WTC11 (cell line): ENCODE data around the gene MEGF11. TPM values are rescaled to one million over a fixed set of nuclear protein-coding genes. Genes with fewer than 3 reads are reported as not detected.

ENCODE experiments used
- ATAC-seq: fragments of 200-7000 bp; cut with Tn5 transposase; 2 replicates; pipeline ENCODE4 v1.10.0; 2021; ENCODE audit warnings: mild to moderate bottlenecking, moderate library complexity
- CTCF ChIA-PET: fragments of 300-600 bp; sonication (Branson Sonifier 250); formaldehyde crosslinking; loops from one replicate; lab custom pipeline; 2021; ENCODE audit warnings: antibody characterized with exemption; lab: Charles Lee
- POLR2A ChIA-PET: fragments of 350-600 bp; sonication (Branson Sonifier 250); formaldehyde crosslinking; loops from one replicate; lab custom pipeline; 2021; ENCODE audit warnings: antibody characterized with exemption; lab: Charles Lee
- DNase-seq: peaks from one replicate; pipeline ENCODE4 v3.0.0; 2021; ENCODE audit warnings: low spot score
- H3K27ac Mint-ChIP-seq: 2 replicates; pipeline ENCODE4 v1.8.0; 2021; ENCODE audit warnings: mixed read lengths
- H3K27me3 Mint-ChIP-seq: 2 replicates; pipeline ENCODE4 v1.8.0; 2021; ENCODE audit warnings: low read depth, mild to moderate bottlenecking, moderate library complexity, mixed read lengths
- H3K36me3 Mint-ChIP-seq: 2 replicates; pipeline ENCODE4 v1.8.0; 2021; ENCODE audit warnings: mixed read lengths
- H3K4me1 Mint-ChIP-seq: 2 replicates; pipeline ENCODE4 v1.8.0; 2022; ENCODE audit warnings: mixed read lengths
- H3K4me3 Mint-ChIP-seq: 2 replicates; pipeline ENCODE4 v1.8.0; 2021; ENCODE audit warnings: mild to moderate bottlenecking, moderate library complexity, mixed read lengths
- H3K9me3 Mint-ChIP-seq: 2 replicates; pipeline ENCODE4 v1.8.0; 2021; ENCODE audit warnings: mixed read lengths
- GRHL2 ChIP-seq: fragments of 250-450 bp; sonication (Bioruptor Pico); IDR thresholded peaks from 2 replicates; pipeline ENCODE4 v1.8.0; 2022; ENCODE audit warnings: mild to moderate bottlenecking, moderate library complexity; ENCODE audit not compliant: insufficient replicate concordance, severe bottlenecking
- NR1H2 ChIP-seq: sonication (generic); formaldehyde crosslinking; IDR thresholded peaks from 2 replicates; pipeline ENCODE4 v1.9.0; 2021; ENCODE audit warnings: mild to moderate bottlenecking, moderate library complexity, missing genetic modification reagents
- NR3C1 ChIP-seq: sonication (generic); formaldehyde crosslinking; conservative IDR thresholded peaks from 2 replicates; pipeline ENCODE4 v1.8.1; 2023; ENCODE audit warnings: low read depth, mild to moderate bottlenecking, missing genetic modification reagents
- SOX15 ChIP-seq: fragments of 250-450 bp; sonication (Bioruptor Pico); IDR thresholded peaks from 2 replicates; pipeline ENCODE4 v1.9.0; 2021; ENCODE audit warnings: mild to moderate bottlenecking
- TEAD1 ChIP-seq: sonication (generic); formaldehyde crosslinking; IDR thresholded peaks from 2 replicates; pipeline ENCODE4 v1.8.0; 2022; ENCODE audit warnings: mild to moderate bottlenecking, missing genetic modification reagents
- ZNF138 ChIP-seq: sonication (generic); formaldehyde crosslinking; conservative IDR thresholded peaks from 2 replicates; pipeline ENCODE4 v1.8.1; 2022; ENCODE audit warnings: mild to moderate bottlenecking, moderate library complexity, missing genetic modification reagents
- ZNF232 ChIP-seq: sonication (generic); formaldehyde crosslinking; IDR thresholded peaks from 2 replicates; pipeline ENCODE4 v1.8.0; 2022; ENCODE audit warnings: mild to moderate bottlenecking, missing genetic modification reagents
- ZNF423 ChIP-seq: fragments of 250-450 bp; sonication (Bioruptor Pico); IDR thresholded peaks from 2 replicates; pipeline ENCODE4 v2.1.2; 2022; ENCODE audit warnings: mild to moderate bottlenecking, moderate library complexity
- total RNA-seq: library from RNA; stranded (reverse); gene quantifications from 3 replicates; pipeline ENCODE4 v1.2.3, GENCODE V29; 2021
- TF ChIP-seq, protein P1 (sequence below): fragments of 200-600 bp; IDR thresholded peaks from 2 replicates; pipeline ENCODE4 v1.8.0; 2022; ENCODE audit warnings: antibody characterized with exemption
- TF ChIP-seq, protein P2 (sequence below): sonication (generic); formaldehyde crosslinking; IDR thresholded peaks from 2 replicates; pipeline ENCODE4 v1.8.1; 2023; ENCODE audit warnings: mild to moderate bottlenecking, missing genetic modification reagents, moderate library complexity
- TF ChIP-seq, protein P3 (sequence below): sonication (generic); formaldehyde crosslinking; IDR thresholded peaks from 2 replicates; pipeline ENCODE4 v1.8.0; 2022; ENCODE audit warnings: mild to moderate bottlenecking, missing genetic modification reagents
- TF ChIP-seq, protein P4 (sequence below): sonication (generic); formaldehyde crosslinking; IDR thresholded peaks from 2 replicates; pipeline ENCODE4 v1.8.1; 2022; ENCODE audit warnings: missing genetic modification reagents, borderline replicate concordance
- TF ChIP-seq, protein P5 (sequence below): sonication (generic); formaldehyde crosslinking; IDR thresholded peaks from 2 replicates; pipeline ENCODE4 v1.8.0; 2022; ENCODE audit warnings: mild to moderate bottlenecking, missing genetic modification reagents
- TF ChIP-seq, protein P6 (sequence below): fragments of 250-450 bp; sonication (Bioruptor Pico); IDR thresholded peaks from 2 replicates; pipeline ENCODE4 v1.9.0; 2021; ENCODE audit warnings: mild to moderate bottlenecking
- TF ChIP-seq, protein P7 (sequence below): sonication (generic); formaldehyde crosslinking; IDR thresholded peaks from 2 replicates; pipeline ENCODE4 v1.8.1; 2022; ENCODE audit warnings: mild to moderate bottlenecking, moderate library complexity, missing genetic modification reagents
- TF ChIP-seq, protein P8 (sequence below): fragments of 250-450 bp; sonication (Bioruptor Pico); IDR thresholded peaks from 2 replicates; pipeline ENCODE4 v1.9.0; 2021; ENCODE audit warnings: mild to moderate bottlenecking

The MEGF11 gene
- total RNA-seq, 1 experiment from 2014 or later, result 3.3 TPM

DNA sequence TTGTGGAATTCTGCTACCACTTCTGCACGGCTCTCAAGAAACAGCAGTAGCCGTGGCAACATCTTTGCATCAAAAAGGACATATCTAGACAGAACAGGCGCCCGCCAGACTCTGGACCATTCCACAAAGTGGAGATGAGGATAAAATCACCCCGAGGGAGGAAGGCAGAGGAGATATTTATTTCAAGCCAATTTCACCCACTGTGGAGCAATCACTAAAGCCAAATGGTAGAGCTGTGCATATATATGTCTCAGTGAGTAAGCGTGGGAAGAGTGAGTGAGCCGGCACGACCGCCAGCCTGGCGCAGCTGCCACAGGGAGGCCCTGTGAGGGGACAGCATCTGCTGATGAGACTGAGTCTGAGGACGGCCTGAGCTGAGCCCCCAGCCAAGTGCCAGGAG lies 111.3 kb downstream of the MEGF11 start:
- ATAC-seq (no peak), DNase-seq (no peak)
- ChIA-PET CTCF (interaction anchor here (0.5 to 3.5 kb wide), 4 partner anchors 9 to 1238 kb away, joined by 4 to 14 read pairs (median 6); no protein-coding TSS in a partner anchor), POLR2A (no interaction called here)
- Mint-ChIP-seq H3K9me3 (no peaks in the 10 kb centered on the region), H3K4me3 (no peak overlapping the region), H3K36me3 (no peaks in the 10 kb centered on the region)
- TF ChIP-seq NR3C1 (CRISPR knock-in tag) (no peak), ZNF423 (no peak), TEAD1 (CRISPR knock-in tag) (no peak), SOX15 (CRISPR knock-in tag) (no peak), NR1H2 (no peak), GRHL2 (CRISPR knock-in tag) (no peak), ZNF138 (CRISPR knock-in tag) (no peak), ZNF232 (CRISPR knock-in tag) (no peak)
- TF ChIP-seq, protein P1, sequence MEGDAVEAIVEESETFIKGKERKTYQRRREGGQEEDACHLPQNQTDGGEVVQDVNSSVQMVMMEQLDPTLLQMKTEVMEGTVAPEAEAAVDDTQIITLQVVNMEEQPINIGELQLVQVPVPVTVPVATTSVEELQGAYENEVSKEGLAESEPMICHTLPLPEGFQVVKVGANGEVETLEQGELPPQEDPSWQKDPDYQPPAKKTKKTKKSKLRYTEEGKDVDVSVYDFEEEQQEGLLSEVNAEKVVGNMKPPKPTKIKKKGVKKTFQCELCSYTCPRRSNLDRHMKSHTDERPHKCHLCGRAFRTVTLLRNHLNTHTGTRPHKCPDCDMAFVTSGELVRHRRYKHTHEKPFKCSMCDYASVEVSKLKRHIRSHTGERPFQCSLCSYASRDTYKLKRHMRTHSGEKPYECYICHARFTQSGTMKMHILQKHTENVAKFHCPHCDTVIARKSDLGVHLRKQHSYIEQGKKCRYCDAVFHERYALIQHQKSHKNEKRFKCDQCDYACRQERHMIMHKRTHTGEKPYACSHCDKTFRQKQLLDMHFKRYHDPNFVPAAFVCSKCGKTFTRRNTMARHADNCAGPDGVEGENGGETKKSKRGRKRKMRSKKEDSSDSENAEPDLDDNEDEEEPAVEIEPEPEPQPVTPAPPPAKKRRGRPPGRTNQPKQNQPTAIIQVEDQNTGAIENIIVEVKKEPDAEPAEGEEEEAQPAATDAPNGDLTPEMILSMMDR, result no peak
- TF ChIP-seq, protein P2, sequence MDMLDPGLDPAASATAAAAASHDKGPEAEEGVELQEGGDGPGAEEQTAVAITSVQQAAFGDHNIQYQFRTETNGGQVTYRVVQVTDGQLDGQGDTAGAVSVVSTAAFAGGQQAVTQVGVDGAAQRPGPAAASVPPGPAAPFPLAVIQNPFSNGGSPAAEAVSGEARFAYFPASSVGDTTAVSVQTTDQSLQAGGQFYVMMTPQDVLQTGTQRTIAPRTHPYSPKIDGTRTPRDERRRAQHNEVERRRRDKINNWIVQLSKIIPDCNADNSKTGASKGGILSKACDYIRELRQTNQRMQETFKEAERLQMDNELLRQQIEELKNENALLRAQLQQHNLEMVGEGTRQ, result no peak
- TF ChIP-seq, protein P3, sequence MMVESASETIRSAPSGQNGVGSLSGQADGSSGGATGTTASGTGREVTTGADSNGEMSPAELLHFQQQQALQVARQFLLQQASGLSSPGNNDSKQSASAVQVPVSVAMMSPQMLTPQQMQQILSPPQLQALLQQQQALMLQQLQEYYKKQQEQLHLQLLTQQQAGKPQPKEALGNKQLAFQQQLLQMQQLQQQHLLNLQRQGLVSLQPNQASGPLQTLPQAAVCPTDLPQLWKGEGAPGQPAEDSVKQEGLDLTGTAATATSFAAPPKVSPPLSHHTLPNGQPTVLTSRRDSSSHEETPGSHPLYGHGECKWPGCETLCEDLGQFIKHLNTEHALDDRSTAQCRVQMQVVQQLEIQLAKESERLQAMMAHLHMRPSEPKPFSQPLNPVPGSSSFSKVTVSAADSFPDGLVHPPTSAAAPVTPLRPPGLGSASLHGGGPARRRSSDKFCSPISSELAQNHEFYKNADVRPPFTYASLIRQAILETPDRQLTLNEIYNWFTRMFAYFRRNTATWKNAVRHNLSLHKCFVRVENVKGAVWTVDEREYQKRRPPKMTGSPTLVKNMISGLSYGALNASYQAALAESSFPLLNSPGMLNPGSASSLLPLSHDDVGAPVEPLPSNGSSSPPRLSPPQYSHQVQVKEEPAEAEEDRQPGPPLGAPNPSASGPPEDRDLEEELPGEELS (CRISPR knock-in tag), result no peak
- TF ChIP-seq, protein P4, sequence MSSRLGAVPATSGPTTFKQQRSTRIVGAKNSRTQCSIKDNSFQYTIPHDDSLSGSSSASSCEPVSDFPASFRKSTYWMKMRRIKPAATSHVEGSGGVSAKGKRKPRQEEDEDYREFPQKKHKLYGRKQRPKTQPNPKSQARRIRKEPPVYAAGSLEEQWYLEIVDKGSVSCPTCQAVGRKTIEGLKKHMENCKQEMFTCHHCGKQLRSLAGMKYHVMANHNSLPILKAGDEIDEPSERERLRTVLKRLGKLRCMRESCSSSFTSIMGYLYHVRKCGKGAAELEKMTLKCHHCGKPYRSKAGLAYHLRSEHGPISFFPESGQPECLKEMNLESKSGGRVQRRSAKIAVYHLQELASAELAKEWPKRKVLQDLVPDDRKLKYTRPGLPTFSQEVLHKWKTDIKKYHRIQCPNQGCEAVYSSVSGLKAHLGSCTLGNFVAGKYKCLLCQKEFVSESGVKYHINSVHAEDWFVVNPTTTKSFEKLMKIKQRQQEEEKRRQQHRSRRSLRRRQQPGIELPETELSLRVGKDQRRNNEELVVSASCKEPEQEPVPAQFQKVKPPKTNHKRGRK, result no peak
- TF ChIP-seq, protein P5, sequence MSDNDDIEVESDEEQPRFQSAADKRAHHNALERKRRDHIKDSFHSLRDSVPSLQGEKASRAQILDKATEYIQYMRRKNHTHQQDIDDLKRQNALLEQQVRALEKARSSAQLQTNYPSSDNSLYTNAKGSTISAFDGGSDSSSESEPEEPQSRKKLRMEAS, result no peak
- TF ChIP-seq, protein P6, sequence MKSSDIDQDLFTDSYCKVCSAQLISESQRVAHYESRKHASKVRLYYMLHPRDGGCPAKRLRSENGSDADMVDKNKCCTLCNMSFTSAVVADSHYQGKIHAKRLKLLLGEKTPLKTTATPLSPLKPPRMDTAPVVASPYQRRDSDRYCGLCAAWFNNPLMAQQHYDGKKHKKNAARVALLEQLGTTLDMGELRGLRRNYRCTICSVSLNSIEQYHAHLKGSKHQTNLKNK, result no peak
- TF ChIP-seq, protein P7, sequence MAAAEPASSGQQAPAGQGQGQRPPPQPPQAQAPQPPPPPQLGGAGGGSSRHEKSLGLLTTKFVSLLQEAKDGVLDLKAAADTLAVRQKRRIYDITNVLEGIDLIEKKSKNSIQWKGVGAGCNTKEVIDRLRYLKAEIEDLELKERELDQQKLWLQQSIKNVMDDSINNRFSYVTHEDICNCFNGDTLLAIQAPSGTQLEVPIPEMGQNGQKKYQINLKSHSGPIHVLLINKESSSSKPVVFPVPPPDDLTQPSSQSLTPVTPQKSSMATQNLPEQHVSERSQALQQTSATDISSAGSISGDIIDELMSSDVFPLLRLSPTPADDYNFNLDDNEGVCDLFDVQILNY (CRISPR knock-in tag), result no peak
- TF ChIP-seq, protein P8, sequence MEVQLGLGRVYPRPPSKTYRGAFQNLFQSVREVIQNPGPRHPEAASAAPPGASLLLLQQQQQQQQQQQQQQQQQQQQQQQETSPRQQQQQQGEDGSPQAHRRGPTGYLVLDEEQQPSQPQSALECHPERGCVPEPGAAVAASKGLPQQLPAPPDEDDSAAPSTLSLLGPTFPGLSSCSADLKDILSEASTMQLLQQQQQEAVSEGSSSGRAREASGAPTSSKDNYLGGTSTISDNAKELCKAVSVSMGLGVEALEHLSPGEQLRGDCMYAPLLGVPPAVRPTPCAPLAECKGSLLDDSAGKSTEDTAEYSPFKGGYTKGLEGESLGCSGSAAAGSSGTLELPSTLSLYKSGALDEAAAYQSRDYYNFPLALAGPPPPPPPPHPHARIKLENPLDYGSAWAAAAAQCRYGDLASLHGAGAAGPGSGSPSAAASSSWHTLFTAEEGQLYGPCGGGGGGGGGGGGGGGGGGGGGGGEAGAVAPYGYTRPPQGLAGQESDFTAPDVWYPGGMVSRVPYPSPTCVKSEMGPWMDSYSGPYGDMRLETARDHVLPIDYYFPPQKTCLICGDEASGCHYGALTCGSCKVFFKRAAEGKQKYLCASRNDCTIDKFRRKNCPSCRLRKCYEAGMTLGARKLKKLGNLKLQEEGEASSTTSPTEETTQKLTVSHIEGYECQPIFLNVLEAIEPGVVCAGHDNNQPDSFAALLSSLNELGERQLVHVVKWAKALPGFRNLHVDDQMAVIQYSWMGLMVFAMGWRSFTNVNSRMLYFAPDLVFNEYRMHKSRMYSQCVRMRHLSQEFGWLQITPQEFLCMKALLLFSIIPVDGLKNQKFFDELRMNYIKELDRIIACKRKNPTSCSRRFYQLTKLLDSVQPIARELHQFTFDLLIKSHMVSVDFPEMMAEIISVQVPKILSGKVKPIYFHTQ, result no peak
- TF ChIP-seq, all 79 proteins: peak for 0
- no peak overlapping the region for H3K27ac Mint-ChIP-seq
- peaks cover 26% of the 10 kb centered on the region for H3K4me1 Mint-ChIP-seq
- no peaks in the 10 kb centered on the region; the same call in 1 of the 2 replicates for H3K27me3 Mint-ChIP-seq
